ENCODE measurements around the gene TBC1D2. TPM values are rescaled to one million over a fixed set of nuclear protein-coding genes. Genes with fewer than 3 reads are reported as not detected.

The TBC1D2 gene
- total and polyA plus RNA-seq, 10 of the 15 experiments (the other 5 are each of a cell fraction or from before 2014, with no cell fraction given), result 0.04 to 1.6 (median 1.1) TPM

- Histone ChIP-seq H3K9ac (ENCODE audit: control insufficient read depth, insufficient read depth, low read length) (no peak overlapping the region), H4K20me1 (ENCODE audit: control insufficient read depth, insufficient read depth) (no peaks in the 10 kb centered on the region), H3K27ac (ENCODE audit: control insufficient read depth, insufficient read depth) (no peak overlapping the region), H3K27me3 (replicated peaks in 1 of 2; ENCODE audit: control insufficient read depth in 2 of 2, insufficient read depth in 2 of 2, low read length in 1 of 2) (no peaks in the 10 kb centered on the region), H3K36me3 (ENCODE audit: control insufficient read depth in 2 of 2, insufficient read depth in 2 of 2, low read length in 1 of 2) (no peaks in the 10 kb centered on the region), H2AFZ (ENCODE audit: control insufficient read depth, low read depth, low read length) (no peak overlapping the region), H3K9me3 (replicated peaks; ENCODE audit: control insufficient read depth, insufficient read depth, low read length) (no peaks in the 10 kb centered on the region), H3K79me2 (ENCODE audit: control insufficient read depth, insufficient read depth, low read length) (no peaks in the 10 kb centered on the region), H3K4me2 (ENCODE audit: control insufficient read depth, insufficient read depth) (no peak overlapping the region), H3K4me1 (ENCODE audit: control insufficient read depth, insufficient read depth, low read length) (no peaks in the 10 kb centered on the region), H3K4me3 (no peak overlapping the region)
- no TSS peak for BruUV-seq (replicated peaks)
- ATAC-seq (no peak), FAIRE-seq (no peak), DNase-seq (ENCODE audit: low read depth, low spot score) (no peak)
- ChIA-PET POLR2A (interaction anchor here (0.8 kb wide), 1 partner anchor 326 kb away, joined by 3 read pairs; no protein-coding TSS in a partner anchor), SMC1A (ENCODE audit: uncharacterized antibody, unreplicated experiment) (no interaction called here), RAD21 (ENCODE audit: unreplicated experiment) (no interaction called here), CTCF (no interaction called here)
- 49% methylated on average over 16 of the region's 16 CpGs for WGBS (ENCODE audit: insufficient coverage, insufficient replicate concordance, low lambda C conversion rate, missing lambda C conversion rate)
- in situ Hi-C loops (cut with MboI), result no loop called here
- intact Hi-C loops (cut with micrococcal nuclease; ENCODE audit: unreplicated experiment), result no loop called here
- TF ChIP-seq ATF2 (IDR thresholded peaks at IDR 0.05; ENCODE audit: low read length) (no peak), CEBPB (IDR thresholded peaks at IDR 0.05; ENCODE audit: borderline replicate concordance in 1 of 2, low read depth in 2 of 2, low read length in 2 of 2) (no peak), FOXK2 (IDR thresholded peaks at IDR 0.05) (no peak), NR2C1 (IDR thresholded peaks at IDR 0.05) (no peak), BCL11A (IDR thresholded peaks at IDR 0.05; ENCODE audit: low read depth, low read length) (no peak), MTA2 (IDR thresholded peaks at IDR 0.05; ENCODE audit: low read depth) (no peak), ZZZ3 (IDR thresholded peaks at IDR 0.05; ENCODE audit: control insufficient read depth, insufficient read length, low read depth) (no peak), CEBPZ (IDR thresholded peaks at IDR 0.05; ENCODE audit: low read depth, low read length) (no peak), ZNF622 (IDR thresholded peaks at IDR 0.05) (no peak), ZNF207 (IDR thresholded peaks at IDR 0.05; ENCODE audit: borderline replicate concordance) (no peak), POLR2AphosphoS5 (IDR thresholded peaks at IDR 0.05; ENCODE audit: low read length) (no peak), MEF2B (IDR thresholded peaks at IDR 0.05; ENCODE audit: partially characterized antibody, poor library complexity, severe bottlenecking) (no peak), MYB (IDR thresholded peaks at IDR 0.05; ENCODE audit: borderline replicate concordance, low read depth, low read length) (no peak), NFXL1 (IDR thresholded peaks at IDR 0.05; ENCODE audit: borderline replicate concordance) (no peak), CHD1 (IDR thresholded peaks at IDR 0.05; ENCODE audit: low read depth, low read length) (no peak), TAF1 (IDR thresholded peaks at IDR 0.05; ENCODE audit: borderline replicate concordance, low read depth, low read length) (no peak)
- TF ChIP-seq, protein P1, sequence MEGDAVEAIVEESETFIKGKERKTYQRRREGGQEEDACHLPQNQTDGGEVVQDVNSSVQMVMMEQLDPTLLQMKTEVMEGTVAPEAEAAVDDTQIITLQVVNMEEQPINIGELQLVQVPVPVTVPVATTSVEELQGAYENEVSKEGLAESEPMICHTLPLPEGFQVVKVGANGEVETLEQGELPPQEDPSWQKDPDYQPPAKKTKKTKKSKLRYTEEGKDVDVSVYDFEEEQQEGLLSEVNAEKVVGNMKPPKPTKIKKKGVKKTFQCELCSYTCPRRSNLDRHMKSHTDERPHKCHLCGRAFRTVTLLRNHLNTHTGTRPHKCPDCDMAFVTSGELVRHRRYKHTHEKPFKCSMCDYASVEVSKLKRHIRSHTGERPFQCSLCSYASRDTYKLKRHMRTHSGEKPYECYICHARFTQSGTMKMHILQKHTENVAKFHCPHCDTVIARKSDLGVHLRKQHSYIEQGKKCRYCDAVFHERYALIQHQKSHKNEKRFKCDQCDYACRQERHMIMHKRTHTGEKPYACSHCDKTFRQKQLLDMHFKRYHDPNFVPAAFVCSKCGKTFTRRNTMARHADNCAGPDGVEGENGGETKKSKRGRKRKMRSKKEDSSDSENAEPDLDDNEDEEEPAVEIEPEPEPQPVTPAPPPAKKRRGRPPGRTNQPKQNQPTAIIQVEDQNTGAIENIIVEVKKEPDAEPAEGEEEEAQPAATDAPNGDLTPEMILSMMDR (IDR thresholded peaks at IDR 0.05 in 2 of 3, conservative IDR thresholded peaks at IDR 0.05 in 1 of 3; ENCODE audit: control insufficient read depth in 2 of 3, extremely low read depth in 1 of 3, insufficient read depth in 1 of 3, low read depth in 3 of 3, low read length in 3 of 3), result no peak
- TF ChIP-seq, protein P2, sequence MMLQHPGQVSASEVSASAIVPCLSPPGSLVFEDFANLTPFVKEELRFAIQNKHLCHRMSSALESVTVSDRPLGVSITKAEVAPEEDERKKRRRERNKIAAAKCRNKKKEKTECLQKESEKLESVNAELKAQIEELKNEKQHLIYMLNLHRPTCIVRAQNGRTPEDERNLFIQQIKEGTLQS (IDR thresholded peaks at IDR 0.05; ENCODE audit: borderline replicate concordance, extremely low read depth, low read depth, low read length), result no peak
These were observed 6.5 kb downstream of the TBC1D2 start for GRCh38 chr9:98248737-98249474.
